OCI-LY3 (cell line): ENCODE measurements around the gene PLD4.

Source experiments
- CTCF ChIP-seq: fragments of 200-600, 300-600 bp; sonication (generic); IDR thresholded peaks from 2 replicates; pipeline ENCODE4 v1.5.1; 2014; ENCODE audit warnings: antibody characterized with exemption, low read length, low read depth
- EZH2phosphoT487 ChIP-seq: fragments of 200-600 bp; shearing (Covaris generic); IDR thresholded peaks from 2 replicates; pipeline ENCODE4 v1.6.1; 2018; ENCODE audit warnings: antibody characterized with exemption, mixed run types, low read depth

- no peak for TF ChIP-seq CTCF
- no peak for TF ChIP-seq EZH2phosphoT487
Measured at GRCh38 chr14:104939666-104940410, 15.2 kb downstream of the PLD4 start.
